ENCODE data around the gene FOXP1. TPM values are rescaled to one million over a fixed set of nuclear protein-coding genes. Genes with fewer than 3 reads are reported as not detected.

FOXP1 gene
- polyA plus RNA-seq, 1 donor (not counting 4 experiments of a cell fraction or from before 2014, with no cell fraction given), result 14.6 TPM

DNA sequence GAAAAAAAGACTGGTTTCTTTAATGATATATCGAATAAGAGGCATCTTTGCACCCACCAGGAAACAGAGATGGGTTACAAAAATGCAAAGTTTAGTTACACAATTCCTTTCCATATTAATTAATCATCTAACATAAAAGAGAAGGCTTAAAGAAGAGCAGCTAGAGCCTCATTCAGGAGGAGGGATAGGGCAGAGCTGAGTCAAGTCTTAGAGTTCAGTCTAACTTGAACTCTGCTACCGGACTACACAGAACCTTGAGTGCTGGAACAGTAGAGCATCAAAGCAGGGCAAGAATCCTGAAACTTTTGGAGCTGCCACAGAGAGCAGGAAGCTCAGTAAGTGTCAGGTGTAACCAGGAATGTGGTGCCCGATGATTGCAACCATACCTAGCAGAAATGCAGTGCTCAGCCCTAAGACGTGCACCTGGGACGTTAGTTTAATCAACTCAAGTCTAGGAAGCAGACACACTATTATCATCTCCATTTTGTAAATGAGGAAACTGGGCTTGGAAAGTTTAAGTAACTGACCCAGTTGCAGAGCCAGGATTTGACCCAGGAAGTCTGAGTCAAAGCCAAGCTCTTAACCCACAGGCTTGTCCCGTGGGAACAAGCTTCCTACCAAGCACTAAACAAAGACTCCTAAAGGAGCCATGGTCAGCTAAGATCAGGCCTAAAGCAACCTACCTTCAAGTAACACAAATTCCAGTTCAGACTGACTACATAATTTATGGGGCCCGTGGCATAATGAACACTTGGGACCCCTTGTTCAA is 187.4 kb downstream of the FOXP1 start:
- H3K27ac ChIP-seq (ENCODE audit: control insufficient read depth, insufficient read depth, low read length), result no peak overlapping the region
- no peak overlapping the region for H3K4me3 ChIP-seq (ENCODE audit: control insufficient read depth in 2 of 3, extremely low read depth in 1 of 3, insufficient read depth in 2 of 3, low read depth in 1 of 3, low read length in 3 of 3)
- FAIRE-seq, result peak; percentile 32
- H3K36me3 ChIP-seq (ENCODE audit: control insufficient read depth in 2 of 2, extremely low read depth in 1 of 2, insufficient read depth in 2 of 2, low read length in 2 of 2), result no peaks in the 10 kb centered on the region
- dilution Hi-C loops (cut with MboI; ENCODE audit: extremely low pct_ligation_motif_present, low sequenced_read_pairs), result no loop called here
- H3K27me3 ChIP-seq (ENCODE audit: control insufficient read depth, extremely low read depth, insufficient read depth, low read length), result no peaks in the 10 kb centered on the region
- H3K9me1 ChIP-seq (ENCODE audit: control insufficient read depth, extremely low read depth, insufficient read depth, low read length), result no peaks in the 10 kb centered on the region
- DNase-seq (ENCODE audit: low read depth, low spot score), result no peak
- H3K4me1 ChIP-seq (ENCODE audit: control insufficient read depth, extremely low read depth, insufficient read depth, low read length), result peaks cover 4% of the 10 kb centered on the region
- TF ChIP-seq EZH2 (IDR thresholded peaks at IDR 0.05; ENCODE audit: low read length), result no peak
- TF ChIP-seq, protein P1, sequence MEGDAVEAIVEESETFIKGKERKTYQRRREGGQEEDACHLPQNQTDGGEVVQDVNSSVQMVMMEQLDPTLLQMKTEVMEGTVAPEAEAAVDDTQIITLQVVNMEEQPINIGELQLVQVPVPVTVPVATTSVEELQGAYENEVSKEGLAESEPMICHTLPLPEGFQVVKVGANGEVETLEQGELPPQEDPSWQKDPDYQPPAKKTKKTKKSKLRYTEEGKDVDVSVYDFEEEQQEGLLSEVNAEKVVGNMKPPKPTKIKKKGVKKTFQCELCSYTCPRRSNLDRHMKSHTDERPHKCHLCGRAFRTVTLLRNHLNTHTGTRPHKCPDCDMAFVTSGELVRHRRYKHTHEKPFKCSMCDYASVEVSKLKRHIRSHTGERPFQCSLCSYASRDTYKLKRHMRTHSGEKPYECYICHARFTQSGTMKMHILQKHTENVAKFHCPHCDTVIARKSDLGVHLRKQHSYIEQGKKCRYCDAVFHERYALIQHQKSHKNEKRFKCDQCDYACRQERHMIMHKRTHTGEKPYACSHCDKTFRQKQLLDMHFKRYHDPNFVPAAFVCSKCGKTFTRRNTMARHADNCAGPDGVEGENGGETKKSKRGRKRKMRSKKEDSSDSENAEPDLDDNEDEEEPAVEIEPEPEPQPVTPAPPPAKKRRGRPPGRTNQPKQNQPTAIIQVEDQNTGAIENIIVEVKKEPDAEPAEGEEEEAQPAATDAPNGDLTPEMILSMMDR (optimal IDR thresholded peaks at IDR 0.05 in 1 of 3, IDR thresholded peaks at IDR 0.05 in 1 of 3, conservative IDR thresholded peaks at IDR 0.05 in 1 of 3; ENCODE audit: extremely low read depth in 1 of 3, insufficient read depth in 2 of 3, low read length in 3 of 3), result no peak
- no peaks in the 10 kb centered on the region for H4K20me1 ChIP-seq (ENCODE audit: control insufficient read depth, extremely low read depth, insufficient read depth, low read length)
- no peak overlapping the region for H2AFZ ChIP-seq (ENCODE audit: control insufficient read depth, low read length)
- no peak overlapping the region for H3K4me2 ChIP-seq (ENCODE audit: control insufficient read depth, extremely low read depth, insufficient read depth, low read depth, low read length)
- no peak overlapping the region for H3K9ac ChIP-seq (ENCODE audit: control insufficient read depth, extremely low read depth, insufficient read depth, low read length)
- H3K9me3 ChIP-seq (ENCODE audit: control insufficient read depth, low read depth, low read length), result no peaks in the 10 kb centered on the region
- no peaks in the 10 kb centered on the region for H3K79me2 ChIP-seq (ENCODE audit: control insufficient read depth, insufficient read depth, low read length)

DNA sequence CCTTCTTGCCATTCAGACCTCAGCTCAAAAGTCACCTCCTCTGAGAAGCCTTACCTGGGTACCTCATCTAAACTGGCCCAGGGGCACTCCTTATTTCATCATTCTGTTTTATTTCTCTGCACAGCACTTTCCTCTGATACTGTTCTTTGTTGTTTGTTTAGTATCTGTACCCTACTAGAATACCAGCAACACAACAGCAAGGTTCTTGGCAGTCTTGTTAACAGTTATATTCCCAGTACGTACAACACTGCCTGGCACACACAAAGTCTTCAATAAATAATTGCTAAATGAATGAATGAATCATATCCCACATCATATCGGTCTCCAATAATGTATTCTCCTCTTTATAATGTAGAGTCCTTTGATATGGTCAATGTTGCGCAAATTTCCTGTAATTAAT is 188.1 kb downstream of the FOXP1 start:
- Histone ChIP-seq H3K4me3 (ENCODE audit: control insufficient read depth in 2 of 3, extremely low read depth in 1 of 3, insufficient read depth in 2 of 3, low read depth in 1 of 3, low read length in 3 of 3) (no peak overlapping the region), H3K9me3 (ENCODE audit: control insufficient read depth, low read depth, low read length) (no peaks in the 10 kb centered on the region), H3K79me2 (ENCODE audit: control insufficient read depth, insufficient read depth, low read length) (no peaks in the 10 kb centered on the region), H3K9me1 (ENCODE audit: control insufficient read depth, extremely low read depth, insufficient read depth, low read length) (no peaks in the 10 kb centered on the region), H4K20me1 (ENCODE audit: control insufficient read depth, extremely low read depth, insufficient read depth, low read length) (no peaks in the 10 kb centered on the region), H2AFZ (ENCODE audit: control insufficient read depth, low read length) (no peak overlapping the region), H3K27me3 (ENCODE audit: control insufficient read depth, extremely low read depth, insufficient read depth, low read length) (no peaks in the 10 kb centered on the region), H3K4me1 (ENCODE audit: control insufficient read depth, extremely low read depth, insufficient read depth, low read length) (peaks cover 4% of the 10 kb centered on the region), H3K36me3 (ENCODE audit: control insufficient read depth in 2 of 2, extremely low read depth in 1 of 2, insufficient read depth in 2 of 2, low read length in 2 of 2) (no peaks in the 10 kb centered on the region), H3K27ac (ENCODE audit: control insufficient read depth, insufficient read depth, low read length) (no peak overlapping the region), H3K4me2 (ENCODE audit: control insufficient read depth, extremely low read depth, insufficient read depth, low read depth, low read length) (no peak overlapping the region), H3K9ac (ENCODE audit: control insufficient read depth, extremely low read depth, insufficient read depth, low read length) (no peak overlapping the region)
- dilution Hi-C loops (cut with MboI; ENCODE audit: extremely low pct_ligation_motif_present, low sequenced_read_pairs), result no loop called here
- FAIRE-seq (no peak), DNase-seq (ENCODE audit: low read depth, low spot score) (no peak)
- no peak for TF ChIP-seq EZH2 (IDR thresholded peaks at IDR 0.05; ENCODE audit: low read length)
- TF ChIP-seq, protein P1 (optimal IDR thresholded peaks at IDR 0.05 in 1 of 3, IDR thresholded peaks at IDR 0.05 in 1 of 3, conservative IDR thresholded peaks at IDR 0.05 in 1 of 3; ENCODE audit: extremely low read depth in 1 of 3, insufficient read depth in 2 of 3, low read length in 3 of 3), result no peak

Data from keratinocyte (primary cell).